KMS-11 (cell line): ENCODE results near the gene RAB26.

Experiments used
- H2AFZ ChIP-seq: fragments of 200-600 bp; sonication (generic); 2 replicates; pipeline ENCODE4 v1.6.1; 2016; ENCODE audit warnings: antibody characterized with exemption, mixed run types, low read depth
- H3K27ac ChIP-seq: fragments of 200-600 bp; sonication (generic); 2 replicates; pipeline ENCODE4 v1.6.1; 2016; ENCODE audit warnings: mild to moderate bottlenecking, mixed run types
- H3K27me3 ChIP-seq: fragments of 200-600 bp; sonication (generic); 2 replicates; pipeline ENCODE4 v1.6.1; 2017; ENCODE audit warnings: mild to moderate bottlenecking, low read depth, mixed run types, moderate library complexity; ENCODE audit not compliant: insufficient read depth
- H3K36me3 ChIP-seq: fragments of 200-600 bp; sonication (generic); 2 replicates; pipeline ENCODE4 v1.6.1; 2017; ENCODE audit warnings: mild to moderate bottlenecking, mixed run types; ENCODE audit not compliant: insufficient read depth
- H3K4me1 ChIP-seq: fragments of 200-600 bp; sonication (generic); 2 replicates; pipeline ENCODE4 v1.6.1; 2016; ENCODE audit warnings: mild to moderate bottlenecking, low read depth, mixed run types; ENCODE audit not compliant: poor library complexity, severe bottlenecking
- H3K4me2 ChIP-seq: fragments of 200-600 bp; sonication (generic); 2 replicates; pipeline ENCODE4 v1.7.0; 2016; ENCODE audit warnings: mild to moderate bottlenecking, mixed run types
- H3K4me3 ChIP-seq: fragments of 200-600 bp; sonication (generic); IDR thresholded peaks from 2 replicates; pipeline ENCODE4 v1.6.1; 2017; ENCODE audit warnings: low read depth, low read length, mixed read lengths; ENCODE audit not compliant: insufficient read depth
- H3K79me2 ChIP-seq: fragments of 200-600 bp; sonication (generic); 2 replicates; pipeline ENCODE4 v1.6.1; 2016; ENCODE audit warnings: low read depth, mixed run types; ENCODE audit not compliant: insufficient read depth
- H3K9ac ChIP-seq: fragments of 200-600 bp; sonication (generic); 2 replicates; pipeline ENCODE4 v1.6.1; 2016; ENCODE audit warnings: mild to moderate bottlenecking, mixed run types
- H4K20me1 ChIP-seq: fragments of 200-600 bp; sonication (generic); 2 replicates; pipeline ENCODE4 v1.6.1; 2016; ENCODE audit warnings: mild to moderate bottlenecking, mixed run types; ENCODE audit not compliant: insufficient read depth
- CTCF ChIP-seq: fragments of 200-600 bp; sonication (generic); conservative IDR thresholded peaks from 2 replicates; pipeline ENCODE4 v1.6.1; 2017; ENCODE audit warnings: low read depth, mild to moderate bottlenecking, antibody characterized with exemption, low read length, moderate library complexity, mixed read lengths

RAB26 gene

GRCh38 chr16:2184346-2184745 is 35.9 kb downstream of the RAB26 start:
- Histone ChIP-seq H3K27me3 (peaks cover 21% of the 10 kb centered on the region), H2AFZ (no peak overlapping the region), H3K9ac (no peak overlapping the region), H3K36me3 (no peaks in the 10 kb centered on the region), H3K79me2 (no peaks in the 10 kb centered on the region), H3K4me3 (no peak overlapping the region), H4K20me1 (no peaks in the 10 kb centered on the region), H3K4me2 (no peak overlapping the region), H3K4me1 (no peaks in the 10 kb centered on the region), H3K27ac (no peak overlapping the region)
- no peak for TF ChIP-seq CTCF

- Histone ChIP-seq H3K79me2 (no peaks in the 10 kb centered on the region), H4K20me1 (no peaks in the 10 kb centered on the region), H3K27ac (no peak overlapping the region), H3K4me2 (no peak overlapping the region), H2AFZ (no peak overlapping the region), H3K4me3 (no peak overlapping the region), H3K27me3 (peaks cover 21% of the 10 kb centered on the region), H3K4me1 (no peaks in the 10 kb centered on the region), H3K9ac (no peak overlapping the region), H3K36me3 (no peaks in the 10 kb centered on the region)
- no peak for TF ChIP-seq CTCF
Measured at GRCh38 chr16:2184962-2185361, 36.5 kb downstream of the RAB26 start.

GRCh38 chr16:2186064-2186463 is 37.6 kb downstream of the RAB26 start:
- Histone ChIP-seq H3K27me3 (peaks cover 21% of the 10 kb centered on the region), H3K36me3 (no peaks in the 10 kb centered on the region), H3K4me1 (no peaks in the 10 kb centered on the region), H3K79me2 (no peaks in the 10 kb centered on the region), H3K4me3 (no peak overlapping the region), H3K9ac (no peak overlapping the region), H4K20me1 (no peaks in the 10 kb centered on the region), H2AFZ (no peak overlapping the region), H3K27ac (no peak overlapping the region), H3K4me2 (no peak overlapping the region)
- no peak for TF ChIP-seq CTCF

- no peak overlapping the region for H2AFZ ChIP-seq
- no peaks in the 10 kb centered on the region for H3K79me2 ChIP-seq
- no peaks in the 10 kb centered on the region for H3K4me1 ChIP-seq
- no peak overlapping the region for H3K4me3 ChIP-seq
- no peak for TF ChIP-seq CTCF
- H3K4me2 ChIP-seq, result no peak overlapping the region
- H4K20me1 ChIP-seq, result no peaks in the 10 kb centered on the region
- peaks cover 24% of the 10 kb centered on the region for H3K27me3 ChIP-seq
- H3K36me3 ChIP-seq, result no peaks in the 10 kb centered on the region
- H3K27ac ChIP-seq, result no peak overlapping the region
- H3K9ac ChIP-seq, result no peak overlapping the region
Measured at GRCh38 chr16:2186505-2186904, 38.1 kb downstream of the RAB26 start.

GRCh38 chr16:2187212-2187611 is 38.8 kb downstream of the RAB26 start:
- no peak overlapping the region for H3K27ac ChIP-seq
- H3K9ac ChIP-seq, result no peak overlapping the region
- no peak overlapping the region for H3K4me2 ChIP-seq
- H2AFZ ChIP-seq, result no peak overlapping the region
- no peak overlapping the region for H3K4me3 ChIP-seq
- H3K79me2 ChIP-seq, result no peaks in the 10 kb centered on the region
- H4K20me1 ChIP-seq, result no peaks in the 10 kb centered on the region
- H3K4me1 ChIP-seq, result no peaks in the 10 kb centered on the region
- no peak for TF ChIP-seq CTCF
- H3K27me3 ChIP-seq, result peaks cover 29% of the 10 kb centered on the region
- H3K36me3 ChIP-seq, result no peaks in the 10 kb centered on the region
